Immature natural killer cell (primary cell): ENCODE data around the gene PSD. TPM values are rescaled to one million over a fixed set of nuclear protein-coding genes. Genes with fewer than 3 reads are reported as not detected.

Experiments
- DNase-seq, 3 donors: peaks; one replicate each; pipeline ENCODE4 v3.0.0; 2022; ENCODE audit warnings: mixed read lengths in 1 of 3
- H3K27ac Mint-ChIP-seq, 6 donors: one replicate each; pipeline ENCODE4 v1.8.0; 2020; ENCODE audit warnings: mixed read lengths in 6 of 6, mild to moderate bottlenecking in 5 of 6, inconsistent platforms in 4 of 6, moderate library complexity in 3 of 6
- H3K27me3 Mint-ChIP-seq, 3 donors: one replicate each; pipeline ENCODE4 v1.8.0; 2020 to 2021; ENCODE audit warnings: low read depth in 3 of 3, mild to moderate bottlenecking in 3 of 3, mixed read lengths in 3 of 3, moderate library complexity in 3 of 3, inconsistent platforms in 1 of 3
- H3K36me3 Mint-ChIP-seq, 3 donors: one replicate each; pipeline ENCODE4 v1.8.0; 2020; ENCODE audit warnings: mixed read lengths in 3 of 3, inconsistent platforms in 2 of 3, mild to moderate bottlenecking in 2 of 3
- H3K4me1 Mint-ChIP-seq, 2 donors: one replicate each; pipeline ENCODE4 v1.8.0; 2020; ENCODE audit warnings: inconsistent platforms in 2 of 2, mild to moderate bottlenecking in 2 of 2, mixed read lengths in 2 of 2, moderate library complexity in 1 of 2
- H3K4me3 Mint-ChIP-seq, 5 donors: one replicate each; pipeline ENCODE4 v1.8.0; 2020; ENCODE audit warnings: mild to moderate bottlenecking in 5 of 5, mixed read lengths in 5 of 5, inconsistent platforms in 3 of 5, moderate library complexity in 3 of 5
- H3K9me3 Mint-ChIP-seq, 6 donors: one replicate each; pipeline ENCODE4 v1.8.0; 2020; ENCODE audit warnings: mild to moderate bottlenecking in 6 of 6, mixed read lengths in 6 of 6, inconsistent platforms in 4 of 6, moderate library complexity in 3 of 6
- polyA plus RNA-seq, 3 donors: library from polyadenylated mRNA; unstranded; fragments of 300-500 nt; fragmentation: Illumina TruSeq; gene quantifications; one replicate each; pipeline ENCODE4 v1.2.3, GENCODE V29; 2021

PSD gene
- polyA plus RNA-seq, 3 donors from 2014 or later = 1.2 to 2.2 (median 2.0) TPM

GRCh38 chr10:102394079-102394800 lies 24.3 kb downstream of the PSD start:
- peaks cover 17 to 49% (median 20%) of the 10 kb centered on the region in 3 donors for H3K27me3 Mint-ChIP-seq
- H3K4me3 Mint-ChIP-seq = peak overlapping the region; percentile 89 to 96 (median 95)
- H3K9me3 Mint-ChIP-seq = no peaks in the 10 kb centered on the region
- no peaks in the 10 kb centered on the region for H3K36me3 Mint-ChIP-seq
- peak overlapping the region; percentile 99 to 100 (median 100) for H3K27ac Mint-ChIP-seq
- H3K4me1 Mint-ChIP-seq = peaks cover 31 to 42% of the 10 kb centered on the region in 2 donors
- DNase-seq = peak; percentile 99 to 100 (median 100)

- Mint-ChIP-seq H3K4me1 (peaks cover 29 to 41% of the 10 kb centered on the region in 2 donors), H3K27me3 (peaks cover 17 to 49% (median 18%) of the 10 kb centered on the region in 3 donors), H3K27ac (peak overlapping the region; percentile 99 to 100 (median 100)), H3K4me3 (peak overlapping the region; percentile 89 to 96 (median 95)), H3K9me3 (no peaks in the 10 kb centered on the region), H3K36me3 (no peaks in the 10 kb centered on the region)
- DNase-seq = no peak
Measured at GRCh38 chr10:102393411-102394078, 25.0 kb downstream of the PSD start.

GRCh38 chr10:102392306-102392705 lies 26.3 kb downstream of the PSD start:
- Mint-ChIP-seq H3K36me3 (no peaks in the 10 kb centered on the region), H3K27ac (peak overlapping the region in 2 of 6 donors; percentile 61 to 100), H3K4me3 (peak overlapping the region in 1 of 5 donors; percentile 25), H3K27me3 (peaks cover 17 to 38% (median 18%) of the 10 kb centered on the region in 3 donors), H3K9me3 (no peaks in the 10 kb centered on the region), H3K4me1 (peaks cover 26 to 34% of the 10 kb centered on the region in 2 donors)
- no peak for DNase-seq

- no peaks in the 10 kb centered on the region for H3K9me3 Mint-ChIP-seq
- H3K4me3 Mint-ChIP-seq = no peak overlapping the region
- peaks cover 15 to 23% (median 17%) of the 10 kb centered on the region in 3 donors for H3K27me3 Mint-ChIP-seq
- H3K27ac Mint-ChIP-seq = peak overlapping the region in 1 of 6 donors; percentile 5
- DNase-seq = no peak
- H3K4me1 Mint-ChIP-seq = peaks cover 12 to 16% of the 10 kb centered on the region in 2 donors
- no peaks in the 10 kb centered on the region for H3K36me3 Mint-ChIP-seq
Measured at GRCh38 chr10:102389894-102390293, 28.7 kb downstream of the PSD start.

GRCh38 chr10:102384606-102385429 lies 33.8 kb downstream of the PSD start:
- Mint-ChIP-seq H3K4me3 (no peak overlapping the region), H3K36me3 (peaks cover 0 to 18% (median 8%) of the 10 kb centered on the region in 3 donors), H3K27ac (peak overlapping the region in 1 of 6 donors; percentile 48), H3K4me1 (no peaks in the 10 kb centered on the region), H3K9me3 (no peaks in the 10 kb centered on the region), H3K27me3 (peaks cover 0 to 3% (median 2%) of the 10 kb centered on the region in 3 donors)
- no peak for DNase-seq

GRCh38 chr10:102384053-102384452 lies 34.5 kb downstream of the PSD start:
- Mint-ChIP-seq H3K4me1 (no peaks in the 10 kb centered on the region), H3K9me3 (no peaks in the 10 kb centered on the region), H3K36me3 (peaks cover 4 to 22% (median 12%) of the 10 kb centered on the region in 3 donors), H3K27ac (no peak overlapping the region), H3K4me3 (no peak overlapping the region), H3K27me3 (peaks cover 0 to 4% (median 2%) of the 10 kb centered on the region in 3 donors)
- DNase-seq = no peak

- no peak overlapping the region for H3K27ac Mint-ChIP-seq
- H3K9me3 Mint-ChIP-seq = no peaks in the 10 kb centered on the region
- no peak for DNase-seq
- peaks cover 4 to 22% (median 12%) of the 10 kb centered on the region in 3 donors for H3K36me3 Mint-ChIP-seq
- H3K4me1 Mint-ChIP-seq = no peaks in the 10 kb centered on the region
- H3K4me3 Mint-ChIP-seq = no peak overlapping the region
- H3K27me3 Mint-ChIP-seq = peaks cover 0 to 5% (median 2%) of the 10 kb centered on the region in 3 donors
Measured at GRCh38 chr10:102382871-102383270, 35.7 kb downstream of the PSD start.

- Mint-ChIP-seq H3K4me3 (no peak overlapping the region), H3K36me3 (peaks cover 4 to 22% (median 12%) of the 10 kb centered on the region in 3 donors), H3K27me3 (peaks cover 0 to 5% (median 2%) of the 10 kb centered on the region in 3 donors), H3K27ac (peak overlapping the region in 1 of 6 donors; percentile 7), H3K9me3 (no peaks in the 10 kb centered on the region), H3K4me1 (no peaks in the 10 kb centered on the region)
- no peak for DNase-seq
Measured at GRCh38 chr10:102381983-102382382, 36.6 kb downstream of the PSD start.

- no peak overlapping the region for H3K4me3 Mint-ChIP-seq
- no peak for DNase-seq
- peak overlapping the region in 2 of 6 donors; percentile 58 to 62 for H3K27ac Mint-ChIP-seq
- no peaks in the 10 kb centered on the region for H3K4me1 Mint-ChIP-seq
- peaks cover 0 to 5% (median 2%) of the 10 kb centered on the region in 3 donors for H3K27me3 Mint-ChIP-seq
- H3K36me3 Mint-ChIP-seq = peaks cover 8 to 32% (median 15%) of the 10 kb centered on the region in 3 donors
- H3K9me3 Mint-ChIP-seq = no peaks in the 10 kb centered on the region
Measured at GRCh38 chr10:102379383-102379782, 39.2 kb downstream of the PSD start.

- no peak for DNase-seq
- Mint-ChIP-seq H3K27me3 (peaks cover 0 to 4% (median 2%) of the 10 kb centered on the region in 3 donors), H3K36me3 (peaks cover 13 to 44% (median 21%) of the 10 kb centered on the region in 3 donors), H3K27ac (no peak overlapping the region), H3K9me3 (no peaks in the 10 kb centered on the region), H3K4me1 (no peaks in the 10 kb centered on the region), H3K4me3 (no peak overlapping the region)
Measured at GRCh38 chr10:102376901-102377300, 41.7 kb downstream of the PSD start.

- no peak overlapping the region for H3K4me3 Mint-ChIP-seq
- H3K36me3 Mint-ChIP-seq = peaks cover 16 to 45% (median 21%) of the 10 kb centered on the region in 3 donors
- H3K27me3 Mint-ChIP-seq = peaks cover 0 to 4% (median 2%) of the 10 kb centered on the region in 3 donors
- no peak for DNase-seq
- H3K4me1 Mint-ChIP-seq = no peaks in the 10 kb centered on the region
- H3K9me3 Mint-ChIP-seq = no peaks in the 10 kb centered on the region
- H3K27ac Mint-ChIP-seq = no peak overlapping the region
Measured at GRCh38 chr10:102375867-102376266, 42.7 kb downstream of the PSD start.

GRCh38 chr10:102375250-102375649 lies 43.3 kb downstream of the PSD start:
- Mint-ChIP-seq H3K27ac (no peak overlapping the region), H3K4me1 (no peaks in the 10 kb centered on the region), H3K27me3 (peaks cover 0 to 4% (median 2%) of the 10 kb centered on the region in 3 donors), H3K4me3 (no peak overlapping the region), H3K9me3 (no peaks in the 10 kb centered on the region), H3K36me3 (peaks cover 21 to 50% (median 26%) of the 10 kb centered on the region in 3 donors)
- DNase-seq = no peak

GRCh38 chr10:102371295-102371694 lies 47.3 kb downstream of the PSD start:
- DNase-seq = no peak
- H3K27ac Mint-ChIP-seq = peak overlapping the region in 1 of 6 donors; percentile 21
- no peaks in the 10 kb centered on the region for H3K9me3 Mint-ChIP-seq
- H3K36me3 Mint-ChIP-seq = peaks cover 28 to 68% (median 48%) of the 10 kb centered on the region in 3 donors
- no peaks in the 10 kb centered on the region for H3K4me1 Mint-ChIP-seq
- no peak overlapping the region for H3K4me3 Mint-ChIP-seq
- H3K27me3 Mint-ChIP-seq = peaks cover 0 to 1% (median 0%) of the 10 kb centered on the region in 3 donors
